A673 (cell line): ENCODE data around the gene TMEM147.

Experiments used
- EZH2 ChIP-seq: fragments of 200-600 bp; sonication (generic); IDR thresholded peaks from 2 replicates; pipeline ENCODE4 v1.6.1; 2017; ENCODE audit warnings: borderline replicate concordance, low read depth, mild to moderate bottlenecking, mixed read lengths, antibody characterized with exemption, low read length; ENCODE audit not compliant: poor library complexity, severe bottlenecking
- TF ChIP-seq, protein P1 (sequence below): fragments of 300-800, 200-600 bp; sonication (generic); conservative IDR thresholded peaks from 2 replicates; pipeline ENCODE4 v1.5.1; 2017; ENCODE audit warnings: low read depth, mild to moderate bottlenecking, antibody characterized with exemption, low read length, moderate library complexity, mixed read lengths

GRCh38 chr19:35558400-35559280, 13.2 kb downstream of the TMEM147 start:
- TF ChIP-seq, protein P1, sequence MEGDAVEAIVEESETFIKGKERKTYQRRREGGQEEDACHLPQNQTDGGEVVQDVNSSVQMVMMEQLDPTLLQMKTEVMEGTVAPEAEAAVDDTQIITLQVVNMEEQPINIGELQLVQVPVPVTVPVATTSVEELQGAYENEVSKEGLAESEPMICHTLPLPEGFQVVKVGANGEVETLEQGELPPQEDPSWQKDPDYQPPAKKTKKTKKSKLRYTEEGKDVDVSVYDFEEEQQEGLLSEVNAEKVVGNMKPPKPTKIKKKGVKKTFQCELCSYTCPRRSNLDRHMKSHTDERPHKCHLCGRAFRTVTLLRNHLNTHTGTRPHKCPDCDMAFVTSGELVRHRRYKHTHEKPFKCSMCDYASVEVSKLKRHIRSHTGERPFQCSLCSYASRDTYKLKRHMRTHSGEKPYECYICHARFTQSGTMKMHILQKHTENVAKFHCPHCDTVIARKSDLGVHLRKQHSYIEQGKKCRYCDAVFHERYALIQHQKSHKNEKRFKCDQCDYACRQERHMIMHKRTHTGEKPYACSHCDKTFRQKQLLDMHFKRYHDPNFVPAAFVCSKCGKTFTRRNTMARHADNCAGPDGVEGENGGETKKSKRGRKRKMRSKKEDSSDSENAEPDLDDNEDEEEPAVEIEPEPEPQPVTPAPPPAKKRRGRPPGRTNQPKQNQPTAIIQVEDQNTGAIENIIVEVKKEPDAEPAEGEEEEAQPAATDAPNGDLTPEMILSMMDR, result no peak
- no peak for TF ChIP-seq EZH2
